Measurements from ENCODE around the gene CDC42SE2.
A peak's percentile ranks its signal among the peaks of the same experiment; 100 is the strongest.
"Not testable (repeated sequence)": the region's sequence is repeated elsewhere in the genome, so short reads cannot be mapped to it uniquely, and the experiment has no call there.

Gene CDC42SE2

GRCh38 chr5:131371835-131372234, 108.0 kb downstream of the CDC42SE2 start:
- DNase-seq: no peak

- no peak for DNase-seq
Observed at GRCh38 chr5:131373265-131373664, 109.4 kb downstream of the CDC42SE2 start.

- DNase-seq: no peak
Observed at GRCh38 chr5:131375351-131375750, 111.5 kb downstream of the CDC42SE2 start.

- DNase-seq: no peak
Observed at GRCh38 chr5:131377346-131377745, 113.5 kb downstream of the CDC42SE2 start.

- no peak for DNase-seq
Observed at GRCh38 chr5:131377785-131378325, 114.0 kb downstream of the CDC42SE2 start.

- no peak for DNase-seq
Observed at GRCh38 chr5:131378721-131379541, 115.1 kb downstream of the CDC42SE2 start.

GRCh38 chr5:131379723-131380122, 115.9 kb downstream of the CDC42SE2 start:
- no peak for DNase-seq

GRCh38 chr5:131380238-131380637, 116.4 kb downstream of the CDC42SE2 start:
- DNase-seq: not testable (repeated sequence)

GRCh38 chr5:131381021-131381420, 117.2 kb downstream of the CDC42SE2 start:
- no peak for DNase-seq

- no peak for DNase-seq
Observed at GRCh38 chr5:131381777-131382176, 117.9 kb downstream of the CDC42SE2 start.

- DNase-seq: peak; percentile 14
Observed at GRCh38 chr5:131382407-131383395, 118.8 kb downstream of the CDC42SE2 start.

GRCh38 chr5:131384173-131384572, 120.3 kb downstream of the CDC42SE2 start:
- DNase-seq: no peak

GRCh38 chr5:131384616-131385214, 120.9 kb downstream of the CDC42SE2 start:
- DNase-seq: no peak

- no peak for DNase-seq
Observed at GRCh38 chr5:131386124-131386523, 122.3 kb downstream of the CDC42SE2 start.

GRCh38 chr5:131386779-131387178, 122.9 kb downstream of the CDC42SE2 start:
- DNase-seq: peak; percentile 8

- DNase-seq: no peak
Observed at GRCh38 chr5:131387255-131387654, 123.4 kb downstream of the CDC42SE2 start.

- no peak for DNase-seq
Observed at GRCh38 chr5:131389096-131389868, 125.4 kb downstream of the CDC42SE2 start.

- DNase-seq: no peak
Observed at GRCh38 chr5:131389869-131390265, 126.0 kb downstream of the CDC42SE2 start.

- DNase-seq: no peak
Observed at GRCh38 chr5:131392466-131393095, 128.7 kb downstream of the CDC42SE2 start.

- DNase-seq: no peak
Observed at GRCh38 chr5:131393498-131393968, 129.7 kb downstream of the CDC42SE2 start.

- no peak for DNase-seq
Observed at GRCh38 chr5:131394128-131394527, 130.3 kb downstream of the CDC42SE2 start.

Data from NCI-H1092 treated with DMSO at 0.1 percent for 48 hours (cell line).